HG02763 (cell line): Measurements from ENCODE around the gene LUC7L.
"Not testable (repeated sequence)": the region's sequence is repeated elsewhere in the genome, so short reads cannot be mapped to it uniquely, and the experiment has no call there.

Experiments used
- ATAC-seq: cut with Tn5 transposase; IDR thresholded peaks from one replicate; pipeline ENCODE4 v1.9.1; 2021; ENCODE audit warnings: mild to moderate bottlenecking, moderate library complexity; ENCODE audit not compliant: unreplicated experiment

Gene LUC7L

DNA sequence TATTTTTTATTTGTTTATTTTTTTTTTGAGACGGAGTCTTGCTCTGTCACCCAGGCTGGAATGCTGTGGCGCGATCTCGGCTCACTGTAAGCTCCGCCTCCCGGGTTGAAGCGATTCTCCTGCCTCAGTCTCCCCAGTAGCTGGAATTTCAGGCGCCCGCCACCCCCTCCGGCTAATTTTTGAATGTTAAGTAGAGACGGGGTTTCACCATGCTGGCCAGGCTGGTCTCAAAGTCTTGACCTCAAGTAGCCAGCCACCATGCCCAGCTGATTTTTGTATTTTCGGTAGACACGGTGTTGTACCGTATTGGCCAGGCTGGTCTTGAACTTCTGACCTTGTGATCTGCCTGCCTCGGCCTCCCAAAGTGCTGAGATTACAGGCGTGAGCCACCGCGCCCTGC is 1.1 kb upstream of the LUC7L start:
- ATAC-seq: not testable (repeated sequence)

DNA sequence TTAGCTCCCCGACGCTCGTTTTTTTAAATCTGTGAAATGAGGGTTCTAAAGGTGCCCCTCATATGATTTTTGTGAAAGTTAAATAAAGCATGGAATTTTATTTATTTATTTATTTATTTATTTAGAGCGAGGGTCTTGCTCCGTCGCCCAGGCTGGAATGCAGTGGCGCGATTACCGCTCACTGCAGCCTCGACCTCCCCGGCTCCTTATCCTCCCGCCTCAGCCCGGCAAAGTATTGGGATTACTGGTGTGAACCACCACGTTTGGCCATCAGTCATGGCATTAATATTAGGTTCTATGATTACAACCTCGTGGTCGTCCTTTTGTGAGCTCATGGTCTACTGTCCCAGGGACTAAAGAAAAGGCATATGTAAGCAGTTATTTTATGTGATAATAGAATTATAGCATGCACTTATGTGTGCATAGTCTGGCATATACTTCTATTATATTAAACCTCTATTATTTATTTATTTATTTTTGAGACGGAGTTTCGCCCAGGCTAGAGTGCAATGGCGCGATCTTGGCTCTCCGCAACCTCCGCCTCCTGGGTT is 557 bp upstream of the LUC7L start:
- no peak for ATAC-seq

DNA sequence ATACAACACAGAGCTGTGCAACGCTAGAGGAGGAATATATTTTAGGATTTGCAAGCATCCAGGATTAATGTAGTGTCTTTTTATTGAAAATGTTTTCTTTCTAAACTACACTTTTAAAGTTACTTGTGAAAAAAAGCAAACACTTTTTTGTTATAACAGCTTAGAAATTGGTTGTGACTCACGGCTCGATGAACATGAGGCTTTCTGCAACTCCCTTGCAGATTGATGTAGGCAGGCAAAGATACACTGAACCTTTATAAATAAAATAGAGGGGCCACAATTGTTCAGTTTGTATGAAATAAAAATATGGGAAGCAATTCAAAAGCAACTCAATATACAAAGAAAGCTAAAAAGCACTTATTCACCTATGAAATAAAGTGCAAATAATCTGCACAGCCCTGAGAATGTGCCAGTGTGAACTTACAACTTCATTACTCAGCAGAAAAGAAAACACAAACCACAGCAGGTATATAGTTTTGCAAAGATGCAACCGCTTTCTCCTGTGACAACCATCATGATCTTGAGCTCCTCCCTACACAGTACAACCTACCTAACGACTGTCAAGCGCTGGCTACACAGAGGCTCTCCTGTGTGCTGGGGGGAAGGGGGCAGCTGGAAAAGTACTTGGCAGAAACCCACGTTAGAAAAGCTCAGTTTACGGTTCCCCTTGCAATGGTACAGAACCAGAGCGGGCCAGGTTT is 948 bp downstream of the LUC7L start:
- no peak for ATAC-seq

DNA sequence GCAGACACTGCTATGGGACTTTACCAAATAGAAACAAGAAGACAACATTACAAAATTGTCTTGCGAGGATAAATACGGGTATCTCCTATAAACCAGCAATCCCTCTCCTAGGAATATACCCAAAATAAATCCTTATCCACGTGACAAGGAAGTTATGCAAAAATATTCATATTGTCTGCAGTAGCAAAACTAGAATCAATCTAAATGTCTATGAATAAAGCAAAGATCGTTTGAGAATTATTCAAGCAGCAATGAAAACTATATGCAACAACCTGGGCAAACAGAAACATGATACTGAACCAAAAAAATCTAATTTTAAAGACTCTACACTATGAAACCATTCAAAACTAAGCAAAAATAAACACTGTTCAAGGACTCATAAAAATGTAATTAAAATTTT is 9.2 kb downstream of the LUC7L start:
- ATAC-seq: no peak

DNA sequence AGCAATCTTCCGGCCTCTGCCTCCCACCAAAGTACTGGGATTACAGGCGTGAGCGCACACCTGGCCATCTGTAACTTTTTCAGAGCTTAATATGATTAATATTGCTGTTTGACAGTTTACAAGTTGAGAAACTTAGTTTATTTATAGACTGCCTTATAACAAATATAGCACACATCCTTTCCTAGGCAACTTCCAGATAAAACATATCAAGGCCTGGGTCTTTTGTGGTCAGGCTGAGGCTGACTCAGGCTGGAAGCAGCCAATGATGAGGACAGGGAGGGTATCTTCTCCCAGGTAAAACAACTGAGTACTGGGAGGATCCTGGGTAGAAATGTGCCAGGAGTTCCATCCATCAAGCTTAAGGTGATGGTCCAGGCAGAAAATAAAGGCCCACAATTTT is 16.2 kb downstream of the LUC7L start:
- ATAC-seq: no peak

DNA sequence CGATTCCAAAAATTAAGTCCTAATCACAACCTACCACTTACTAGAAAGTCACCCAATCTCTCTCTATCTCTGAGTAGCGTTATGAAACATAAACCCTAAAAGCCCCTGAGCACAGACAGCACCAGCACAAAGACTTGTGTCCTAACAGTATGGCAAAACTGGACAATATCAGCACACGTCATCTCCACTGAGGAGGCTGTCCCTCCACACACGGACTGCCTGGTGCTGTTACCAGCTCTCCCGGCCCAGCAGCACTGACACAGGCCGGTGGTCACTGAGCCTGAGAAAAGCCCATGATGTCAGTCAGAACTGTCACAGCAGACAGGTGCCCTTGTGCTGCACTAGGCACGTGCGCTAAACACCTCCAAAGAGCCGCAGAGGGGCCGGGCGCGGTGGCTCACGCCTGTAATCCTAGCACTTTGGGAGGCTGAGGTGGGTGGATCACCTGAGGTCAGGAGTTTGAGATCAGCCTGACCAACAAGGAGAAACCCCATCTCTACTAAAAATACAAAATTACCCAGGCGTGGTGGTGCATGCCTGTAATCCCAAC is 17.5 kb downstream of the LUC7L start:
- ATAC-seq: not testable (repeated sequence)

DNA sequence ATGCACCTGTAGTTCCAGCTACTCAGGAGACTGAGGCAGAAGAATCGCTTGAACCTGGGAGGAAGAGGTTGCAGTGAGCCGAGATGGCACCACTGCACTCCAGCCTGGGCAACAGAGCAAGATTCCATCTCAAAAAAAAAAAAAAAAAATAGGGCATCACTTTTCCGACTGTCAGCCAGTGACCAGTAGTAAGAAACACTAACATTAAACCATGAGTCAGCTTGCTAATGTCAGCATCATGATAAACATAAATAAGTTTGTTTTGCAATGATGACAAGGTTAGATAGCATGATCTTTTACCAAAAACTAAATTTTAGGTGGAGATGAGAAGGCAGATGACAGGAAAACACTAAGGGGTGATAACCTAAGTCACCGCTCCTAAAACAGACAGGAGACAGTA is 19.9 kb downstream of the LUC7L start:
- not testable (repeated sequence) for ATAC-seq

DNA sequence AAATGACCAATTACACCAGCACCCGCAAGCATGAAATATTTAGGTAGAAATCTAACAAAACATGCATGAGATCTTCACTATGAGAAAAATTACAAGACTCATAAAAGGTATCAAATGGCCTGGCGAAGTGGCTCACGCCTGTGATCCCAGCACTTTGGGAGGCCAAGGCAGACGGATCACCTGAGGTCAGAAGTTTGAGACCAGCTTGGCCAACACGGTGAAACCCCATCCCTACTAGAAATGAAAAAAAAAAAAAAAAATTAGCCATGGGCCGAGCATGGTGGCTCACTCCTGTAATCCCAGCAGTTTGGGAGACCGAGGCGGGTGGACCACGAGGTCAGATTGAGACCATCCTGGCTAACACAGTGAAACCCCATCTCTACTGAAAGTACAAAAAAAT is 25.2 kb downstream of the LUC7L start:
- ATAC-seq: not testable (repeated sequence)

DNA sequence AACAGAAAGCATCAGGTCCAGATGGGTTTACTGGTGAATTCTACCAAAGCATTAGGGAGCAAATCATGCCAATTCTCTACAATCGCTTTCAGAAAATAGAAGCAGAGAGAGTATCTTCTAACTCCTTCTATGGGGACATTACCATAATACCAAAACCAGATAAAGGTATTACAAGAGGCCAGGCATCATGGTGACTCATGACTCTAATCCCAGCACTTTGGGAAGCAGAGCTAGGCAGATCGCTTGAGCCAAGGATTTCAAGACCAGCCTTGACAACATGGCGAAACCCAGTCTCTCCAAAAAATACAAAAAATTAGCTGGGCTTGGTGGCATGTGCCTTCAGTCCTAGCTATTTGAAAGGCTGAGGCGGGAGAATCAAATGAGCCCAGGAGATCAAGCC is 26.0 kb downstream of the LUC7L start:
- no peak for ATAC-seq

DNA sequence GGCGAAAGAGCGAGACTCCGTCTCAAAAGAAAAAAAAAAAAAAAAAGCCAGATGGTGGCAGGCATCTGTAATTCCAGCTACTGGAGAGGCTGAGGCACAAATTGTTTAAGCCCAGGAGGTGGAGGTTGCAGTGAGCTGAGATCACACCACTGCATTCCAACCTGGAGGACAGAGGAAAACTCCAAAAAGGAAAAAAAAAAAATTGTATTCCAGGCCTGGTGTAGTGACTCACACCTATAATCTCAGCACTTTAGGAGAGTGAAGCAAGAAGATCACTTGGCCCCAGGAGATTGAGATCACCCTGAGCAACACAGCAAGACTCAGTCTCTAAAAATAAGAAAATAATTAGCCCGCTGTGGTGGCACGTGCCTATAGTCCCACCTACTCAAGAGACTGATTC is 28.9 kb downstream of the LUC7L start:
- ATAC-seq: no peak

DNA sequence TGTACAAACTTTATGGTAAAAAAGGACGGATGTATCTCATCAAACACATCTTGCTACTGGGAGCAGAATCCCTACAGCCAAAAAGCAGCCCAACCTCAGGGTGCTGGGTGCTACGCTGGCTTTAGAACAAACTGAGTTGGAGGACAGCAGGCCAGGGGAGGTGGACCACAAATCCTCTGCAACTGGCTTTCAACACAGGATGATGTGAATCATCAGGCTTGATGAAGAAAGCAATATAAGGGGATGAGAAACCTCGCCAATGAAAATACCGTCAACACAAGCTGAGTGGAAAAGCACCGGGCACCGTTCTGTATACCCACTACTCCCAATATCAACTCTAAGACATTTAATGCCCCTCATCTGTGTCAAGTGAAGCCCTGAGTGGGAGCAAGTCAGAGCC is 34.7 kb downstream of the LUC7L start:
- no peak for ATAC-seq

DNA sequence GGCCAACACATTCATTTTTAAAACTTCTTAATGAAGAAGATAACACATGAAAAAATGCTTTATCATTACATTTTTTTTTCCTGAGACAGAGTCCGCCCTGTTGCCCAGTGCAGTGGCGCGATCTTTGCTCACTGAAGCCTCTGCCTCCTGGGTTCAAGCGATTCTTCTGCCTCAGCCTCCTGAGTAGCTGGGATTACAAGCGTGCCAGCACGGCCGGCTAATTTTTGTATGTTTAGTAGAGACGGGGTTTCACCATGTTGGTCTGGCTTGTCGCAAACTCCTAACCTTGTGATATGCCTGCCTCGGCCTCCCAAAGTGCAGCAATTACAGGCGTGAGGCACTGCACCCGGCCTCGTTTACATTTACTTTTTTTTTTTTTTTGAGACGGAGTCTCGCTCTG is 35.8 kb downstream of the LUC7L start:
- ATAC-seq: no peak

DNA sequence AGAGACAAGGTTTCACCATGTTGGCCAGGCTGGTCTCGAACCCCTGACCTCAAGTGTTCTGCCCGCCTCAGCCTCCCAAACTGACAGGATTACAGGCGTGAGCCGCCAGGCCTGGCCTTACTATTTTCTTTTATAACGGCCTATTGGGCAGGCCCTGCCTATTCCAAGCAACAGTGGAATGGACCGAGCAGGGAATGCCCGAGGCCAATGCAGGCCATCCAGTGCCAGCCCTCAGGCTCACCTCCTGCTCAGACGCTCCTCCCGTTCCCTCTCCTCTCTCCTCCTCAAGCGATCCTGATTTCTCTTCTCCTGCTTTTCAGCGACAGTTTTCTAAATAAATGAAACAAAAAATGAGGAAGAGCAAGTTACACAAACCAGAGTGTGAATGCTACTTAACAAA is 36.6 kb downstream of the LUC7L start:
- no peak for ATAC-seq

DNA sequence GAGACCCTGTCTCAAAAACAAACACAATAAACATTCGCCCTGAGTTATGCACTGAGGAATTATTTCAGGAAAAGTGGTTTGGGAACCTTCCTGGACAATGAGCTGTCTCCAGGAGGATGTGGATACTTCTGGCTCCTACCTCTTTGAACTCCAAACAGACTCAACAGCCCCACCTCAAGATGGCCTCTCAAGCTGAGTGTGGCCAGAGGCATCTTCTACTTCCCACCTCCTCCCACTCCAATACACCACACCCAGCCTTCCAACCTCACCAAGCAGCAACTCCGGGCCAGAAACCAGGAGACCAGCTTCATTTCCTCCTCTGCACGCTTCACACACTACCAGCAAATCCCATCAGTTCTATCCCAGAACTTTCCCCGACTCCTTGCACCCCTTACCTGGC is 37.4 kb downstream of the LUC7L start:
- ATAC-seq: no peak

DNA sequence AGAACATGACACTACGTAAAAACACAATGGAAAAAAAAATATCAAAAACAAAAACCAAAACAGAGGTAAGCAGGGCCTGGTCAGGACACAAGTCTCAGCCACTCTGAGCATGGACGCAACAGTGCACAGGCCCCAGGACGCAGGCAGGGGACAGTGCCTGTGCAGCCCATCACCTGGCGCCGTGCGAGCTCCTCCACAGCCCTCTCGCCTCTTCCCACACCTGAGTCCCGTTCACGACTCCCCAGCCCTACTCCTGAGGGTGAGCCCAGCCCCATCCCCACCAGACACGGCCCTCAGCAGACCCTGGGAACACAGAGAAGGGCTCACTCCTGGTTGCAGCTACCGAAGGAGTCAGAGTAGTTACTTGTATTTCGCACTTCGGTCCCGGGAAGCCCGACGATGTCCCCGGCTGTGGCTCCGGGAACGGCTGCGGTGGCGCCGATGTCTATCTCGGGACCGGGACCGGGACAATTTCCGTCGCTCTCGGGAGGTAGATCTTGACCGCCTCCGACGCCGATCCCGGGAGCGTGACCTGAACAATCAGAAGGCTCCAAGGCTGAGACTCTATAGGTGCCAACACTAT is 39.6 kb downstream of the LUC7L start:
- no peak for ATAC-seq

DNA sequence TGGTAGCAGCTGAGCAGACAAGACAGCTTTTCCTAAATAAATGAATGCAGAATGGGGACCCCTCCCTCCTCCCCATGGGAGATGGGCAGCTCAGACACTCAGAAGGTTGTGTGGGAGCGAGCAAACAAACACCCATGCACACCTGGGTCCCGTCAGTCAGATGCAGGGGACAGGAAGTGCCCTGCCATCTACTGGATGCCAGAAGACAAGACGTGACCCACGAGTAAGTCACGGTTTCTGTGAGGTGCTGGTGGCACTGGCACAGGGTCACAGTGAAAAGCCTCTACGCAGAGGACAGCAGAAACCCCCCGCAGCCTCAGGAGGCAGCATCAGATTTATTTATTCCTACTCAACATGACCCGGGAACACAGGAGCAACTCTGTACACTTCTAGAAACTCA is 40.6 kb downstream of the LUC7L start:
- no peak for ATAC-seq

DNA sequence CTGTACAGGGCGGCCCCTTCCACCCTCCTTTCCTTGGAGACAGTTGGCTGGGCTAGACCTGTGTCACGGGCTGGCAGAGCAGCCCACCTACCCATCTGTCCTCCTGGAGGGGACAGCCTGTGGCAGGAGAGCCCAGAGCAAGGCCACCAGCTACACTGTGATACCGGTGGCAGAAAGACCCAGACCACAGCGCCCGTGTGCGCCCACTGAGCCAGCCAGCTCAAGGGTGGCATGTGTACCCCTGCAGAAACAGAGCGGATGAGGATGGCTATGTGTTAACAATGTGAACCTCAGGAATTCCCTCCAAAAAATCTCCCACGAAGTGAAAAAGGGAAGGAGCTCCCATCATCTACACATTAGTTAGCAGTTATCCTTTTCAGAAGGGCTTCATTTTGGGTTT is 41.9 kb downstream of the LUC7L start:
- no peak for ATAC-seq

DNA sequence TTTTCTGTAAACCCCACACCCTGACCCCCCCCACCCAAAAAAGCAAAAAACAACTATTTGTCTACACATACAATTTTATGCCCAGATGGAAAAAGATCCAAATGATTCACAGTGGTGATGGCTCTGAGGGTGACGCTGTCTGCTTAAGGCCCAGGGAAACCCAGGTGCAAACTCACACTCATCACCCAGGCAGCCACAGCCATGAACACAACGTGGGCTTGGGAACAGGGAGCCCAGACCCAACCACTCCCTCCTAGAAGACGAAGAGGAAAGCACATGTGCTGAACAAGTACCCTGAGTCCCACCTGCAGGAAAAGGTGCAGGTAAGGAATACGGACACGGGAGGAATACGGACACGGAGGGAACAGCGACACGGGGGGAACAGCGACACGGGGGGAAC is 43.6 kb downstream of the LUC7L start:
- ATAC-seq: no peak

DNA sequence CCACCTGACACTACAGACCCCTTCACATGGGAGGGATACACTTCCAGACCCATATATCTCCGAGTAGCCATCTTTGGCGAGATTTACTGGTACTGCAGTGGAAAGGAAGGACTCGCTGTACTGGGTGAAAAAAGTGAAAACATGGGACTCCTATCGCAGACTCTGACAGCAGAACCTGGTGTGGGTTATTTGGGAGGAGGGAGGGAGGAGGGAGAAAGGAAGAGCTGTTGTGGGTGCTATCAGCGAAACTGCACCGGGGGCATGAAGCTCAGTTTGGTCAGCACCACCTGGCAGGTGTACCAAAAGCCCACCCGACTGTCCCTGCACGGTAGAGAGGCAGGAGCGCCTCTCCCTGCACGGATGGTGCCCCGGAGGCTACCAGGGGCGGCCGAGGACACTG is 44.0 kb downstream of the LUC7L start:
- no peak for ATAC-seq

DNA sequence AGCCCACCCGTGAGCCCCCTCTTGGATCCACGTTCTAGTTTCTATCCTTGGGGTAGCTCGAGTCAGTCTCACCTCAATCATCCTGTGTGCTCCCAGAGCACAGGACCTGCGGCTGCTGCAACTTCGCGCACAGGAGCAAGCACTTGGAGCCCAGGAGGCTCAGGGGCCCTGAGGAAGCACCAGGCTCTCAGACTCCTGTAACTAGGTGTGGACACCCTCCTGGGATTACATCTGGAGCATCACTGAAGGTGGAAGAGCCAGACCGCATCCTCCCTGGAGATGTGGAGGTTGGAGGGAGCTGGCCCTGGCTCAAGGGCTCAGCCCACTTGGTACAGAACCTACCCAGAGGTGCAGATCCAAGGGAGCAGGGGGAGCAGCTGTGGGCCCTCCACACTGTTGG is 46.2 kb downstream of the LUC7L start:
- no peak for ATAC-seq

DNA sequence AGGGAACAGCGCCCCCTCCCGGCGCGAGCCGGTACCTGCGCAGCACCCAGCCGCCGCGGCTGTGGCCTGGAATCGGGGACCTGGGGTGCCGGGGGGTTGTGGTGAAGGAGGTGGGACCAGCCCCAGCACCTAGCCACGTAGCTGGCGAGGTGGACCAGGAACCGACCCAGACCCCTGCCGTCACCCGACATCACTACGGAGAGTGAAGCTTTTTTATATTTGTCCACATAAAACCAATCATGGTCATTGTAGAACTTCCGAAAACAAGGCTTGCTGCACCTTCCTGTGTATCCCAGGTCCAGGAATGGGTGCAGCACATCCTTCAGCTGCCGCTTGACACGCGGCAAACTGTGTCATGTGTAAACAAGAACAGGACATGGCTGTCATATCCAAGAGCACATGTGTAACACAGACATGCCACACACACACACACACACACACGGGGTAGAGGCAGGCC is 47.7 kb downstream of the LUC7L start:
- no peak for ATAC-seq
